ENCODE measurements around the gene COPS6.
A peak's percentile ranks its signal among the peaks of the same experiment; 100 is the strongest.

The COPS6 gene

GRCh38 chr7:100080907-100081534, 7.7 kb upstream of the COPS6 start:
- no peak for DNase-seq

GRCh38 chr7:100081535-100082102, 7.2 kb upstream of the COPS6 start, which contains the start of gene ZNF3:
ZNF3 (minus strand) TSS chr7:100081723; CDS start chr7:100077357, 4,366 bp downstream.
- DNase-seq: peak; percentile 99

GRCh38 chr7:100082978-100083377, 5.8 kb upstream of the COPS6 start:
- DNase-seq: no peak

- no peak for DNase-seq
These were observed 3.3 kb upstream of the COPS6 start for GRCh38 chr7:100085515-100085914.

GRCh38 chr7:100087055-100087750, 1.6 kb upstream of the COPS6 start:
- no peak for DNase-seq

GRCh38 chr7:100088095-100088620, 611 bp upstream of the COPS6 start:
- DNase-seq: no peak

- DNase-seq: no peak
These were observed 858 bp downstream of the COPS6 start for GRCh38 chr7:100089458-100090196.

GRCh38 chr7:100090527-100091410, 2.0 kb downstream of the COPS6 start:
- no peak for DNase-seq

- no peak for DNase-seq
These were observed 2.8 kb downstream of the COPS6 start for GRCh38 chr7:100091411-100092181.

- no peak for DNase-seq
These were observed 4.3 kb downstream of the COPS6 start for GRCh38 chr7:100093054-100093453.

GRCh38 chr7:100093498-100093897, 4.7 kb downstream of the COPS6 start:
- DNase-seq: no peak

GRCh38 chr7:100093925-100094486, 5.2 kb downstream of the COPS6 start:
- DNase-seq: no peak

- no peak for DNase-seq
These were observed 6.5 kb downstream of the COPS6 start for GRCh38 chr7:100095289-100095688.

GRCh38 chr7:100095704-100096103, 6.9 kb downstream of the COPS6 start:
- DNase-seq: no peak

- DNase-seq: no peak
These were observed 10.1 kb downstream of the COPS6 start for GRCh38 chr7:100098913-100099312.

- no peak for DNase-seq
These were observed 10.7 kb downstream of the COPS6 start for GRCh38 chr7:100099452-100099851.

- DNase-seq: peak; percentile 84 to 85
These were observed 11.7 kb downstream of the COPS6 start for GRCh38 chr7:100100420-100101015.

GRCh38 chr7:100101016-100101862, 12.5 kb downstream of the COPS6 start, which contains the start of the genes AP4M1 and MCM7:
AP4M1 (plus strand) TSS chr7:100101643; CDS start chr7:100101715, 72 bp downstream.
MCM7 (minus strand) TSS chr7:100101397; CDS start chr7:100101294, 103 bp downstream.
- DNase-seq: peak; percentile 97 to 98
